ENCODE measurements around the gene DOCK3.

DOCK3 gene

DNA sequence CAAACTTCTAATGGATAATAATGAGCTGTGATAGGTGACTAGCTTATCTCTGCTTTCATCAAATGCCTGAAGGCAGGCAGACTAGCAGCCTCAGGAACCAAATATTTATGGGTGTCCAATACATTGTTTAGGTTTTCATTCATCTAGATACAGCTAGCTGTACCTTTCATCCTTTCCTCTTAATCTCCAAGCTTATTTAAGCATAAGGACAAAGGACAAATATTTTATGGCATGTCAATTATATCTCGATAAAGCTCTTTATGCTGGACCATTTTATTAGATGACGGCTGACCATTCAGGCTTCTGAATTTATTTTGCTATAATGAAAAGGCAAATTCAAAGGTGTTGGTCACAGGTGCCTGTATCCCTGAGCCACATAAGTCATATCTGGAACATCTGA, 733.3 kb downstream of the DOCK3 start:
- TF ChIP-seq POLR2AphosphoS5 (IDR thresholded peaks at IDR 0.05; ENCODE audit: low read depth, low read length), result no peak
- DNase-seq (ENCODE audit: insufficient read length) (no peak), FAIRE-seq (no peak)

DNA sequence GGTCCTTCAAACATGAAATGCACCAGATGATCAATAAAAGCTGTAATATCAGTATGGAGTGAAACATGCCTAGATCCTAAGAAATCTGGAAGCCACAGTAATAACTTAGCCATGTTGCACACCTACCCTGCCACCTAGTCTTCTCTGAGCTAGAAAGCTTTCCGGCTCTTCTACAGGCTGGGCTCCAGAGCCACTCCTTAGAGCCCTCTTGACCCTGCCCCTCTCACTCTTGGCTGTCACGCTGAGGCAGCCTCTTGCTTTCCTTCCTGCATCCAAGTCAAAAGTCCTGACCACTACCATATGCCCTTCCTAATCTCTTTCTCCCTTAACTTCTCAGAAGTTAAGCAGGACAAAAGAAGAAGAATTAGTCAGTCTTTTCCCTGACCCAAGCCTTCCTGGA, 734.1 kb downstream of the DOCK3 start:
- TF ChIP-seq TAF1 (IDR thresholded peaks at IDR 0.05; ENCODE audit: borderline replicate concordance, low read depth, low read length) (no peak), POLR2A (IDR thresholded peaks at IDR 0.05; ENCODE audit: low read depth, low read length) (no peak), POLR2AphosphoS5 (IDR thresholded peaks at IDR 0.05; ENCODE audit: low read depth, low read length) (no peak)
- DNase-seq (ENCODE audit: insufficient read length) (no peak), FAIRE-seq (no peak)

DNA sequence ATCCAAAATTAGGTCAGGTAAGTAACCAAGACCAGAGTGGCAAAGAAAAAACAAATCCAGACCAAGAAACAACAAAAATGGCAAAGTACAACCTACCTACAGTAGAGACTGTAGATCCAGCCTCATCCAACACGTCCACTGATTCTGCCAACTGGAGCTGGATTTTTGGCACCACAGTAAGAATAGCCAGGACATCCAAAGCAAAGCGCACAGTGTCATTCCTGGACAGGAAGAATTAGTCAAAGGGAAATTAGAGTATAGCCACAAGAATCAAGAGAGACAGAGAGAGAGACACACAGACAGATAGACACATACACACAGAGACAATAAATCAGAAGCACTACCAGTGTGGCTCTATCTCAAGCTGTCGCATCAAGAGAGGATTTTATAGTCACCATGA, 747.5 kb downstream of the DOCK3 start:
- FAIRE-seq, result no peak
- DNase-seq (ENCODE audit: insufficient read length), result no peak
- no peak for TF ChIP-seq POLR2AphosphoS5 (IDR thresholded peaks at IDR 0.05; ENCODE audit: low read depth, low read length)

DNA sequence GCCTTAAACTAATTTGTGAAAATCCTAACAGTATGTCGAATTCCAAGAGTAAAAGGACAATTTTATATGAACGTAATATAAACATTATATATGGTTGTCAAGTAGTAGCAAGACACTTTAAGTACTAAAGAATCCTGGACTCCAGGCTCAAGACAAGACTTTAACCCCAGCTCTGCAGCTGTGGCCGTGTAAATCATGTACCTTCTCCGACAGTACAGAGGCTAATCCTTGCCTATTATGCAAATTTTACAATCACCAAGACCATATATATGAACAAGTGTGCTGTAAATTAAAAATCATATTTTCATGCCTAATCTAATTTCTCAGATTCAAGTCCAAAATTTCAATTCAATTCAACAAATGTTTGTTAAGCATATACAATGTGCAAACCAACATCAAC, 752.2 kb downstream of the DOCK3 start:
- TF ChIP-seq POLR2AphosphoS5 (IDR thresholded peaks at IDR 0.05; ENCODE audit: low read depth, low read length) (no peak), POLR2A (IDR thresholded peaks at IDR 0.05; ENCODE audit: low read depth, low read length) (no peak), TAF1 (IDR thresholded peaks at IDR 0.05; ENCODE audit: borderline replicate concordance, low read depth, low read length) (no peak)
- no peak for DNase-seq (ENCODE audit: insufficient read length)
- no peak for FAIRE-seq

DNA sequence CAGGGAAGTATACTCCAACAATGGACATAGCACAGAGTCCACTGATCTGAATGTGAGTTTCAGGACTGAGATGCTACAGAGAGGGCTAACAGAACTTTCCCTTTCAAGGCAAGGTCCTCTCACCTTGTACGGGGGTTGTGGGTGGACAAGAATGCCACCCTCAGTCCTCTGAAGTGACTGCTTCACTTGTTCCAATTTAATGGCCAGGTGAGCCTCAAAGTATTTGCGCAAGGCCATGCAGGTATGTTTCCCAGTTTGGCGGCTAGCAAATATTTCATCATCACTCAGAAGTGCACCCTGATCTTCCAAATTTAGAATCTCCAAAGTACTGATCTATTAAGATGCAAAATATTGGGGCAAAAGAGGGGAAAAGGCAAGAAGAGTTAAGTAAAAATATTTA, 754.4 kb downstream of the DOCK3 start:
- TF ChIP-seq POLR2AphosphoS5 (IDR thresholded peaks at IDR 0.05; ENCODE audit: low read depth, low read length) (no peak), TAF1 (IDR thresholded peaks at IDR 0.05; ENCODE audit: borderline replicate concordance, low read depth, low read length) (no peak), POLR2A (IDR thresholded peaks at IDR 0.05; ENCODE audit: low read depth, low read length) (no peak)
- DNase-seq (ENCODE audit: insufficient read length) (no peak), FAIRE-seq (no peak)
